Measurements from ENCODE around the gene PLPPR2. TPM values are rescaled to one million over a fixed set of nuclear protein-coding genes. Genes with fewer than 3 reads are reported as not detected.

The PLPPR2 gene
- total and polyA plus RNA-seq, 12 donors = 4.1 to 19.8 (median 10.6) TPM

- peak overlapping the region in 9 of 10 donors; percentile 41 to 80 (median 70) for H3K4me3 ChIP-seq
- H3K36me3 ChIP-seq = peaks cover 0 to 23% (median 0%) of the 10 kb centered on the region in 9 donors
- ATAC-seq = no peak
- H3K27me3 ChIP-seq = no peaks in the 10 kb centered on the region
- intact Hi-C loops (cut with DNase I) = loop anchor here in 3 of 10 donors (1.0 to 10.0 kb wide), 5 partner anchors 28 to 221 kb away; partner anchors contain the start of genes CCDC159 (in 1 of the 3), ODAD3 (in 1 of the 3), PRKCSH (in 1 of the 3) and RAB3D (in 1 of the 3)
- H3K4me1 ChIP-seq = peaks cover 3 to 44% (median 30%) of the 10 kb centered on the region in 9 donors
- no peaks in the 10 kb centered on the region for H3K9me3 ChIP-seq
- no peak for TF ChIP-seq CTCF (IDR thresholded peaks at IDR 0.05)
- no peak for DNase-seq
- 35 to 40% methylated on average over 11 of the region's 11 CpGs for WGBS, 2 donors
- peak overlapping the region in 9 of 10 donors; percentile 87 to 97 (median 95) for H3K27ac ChIP-seq
These were observed 18.7 kb downstream of the PLPPR2 start for GRCh38 chr19:11373885-11374432.

GRCh38 chr19:11374433-11375142 is 19.4 kb downstream of the PLPPR2 start, which contains the start of gene SWSAP1:
SWSAP1 (plus strand) TSS chr19:11374666; CDS start chr19:11374681, 15 bp downstream.
- H3K4me3 ChIP-seq = peak within 1 kb of the TSS; percentile 7 to 80 (median 67)
- 0 to 1% methylated on average over 44 of the region's 44 CpGs for WGBS, 2 donors
- no peaks in the 10 kb centered on the region for H3K9me3 ChIP-seq
- H3K36me3 ChIP-seq = peaks cover 0 to 17% (median 0%) of the 10 kb centered on the region in 9 donors
- peaks cover 3 to 44% (median 30%) of the 10 kb centered on the region in 9 donors for H3K4me1 ChIP-seq
- DNase-seq (peak; percentile 98 to 99), ATAC-seq (peak; percentile 96 to 97 (median 97))
- H3K27me3 ChIP-seq = no peaks in the 10 kb centered on the region
- intact Hi-C loops (cut with DNase I) = loop anchor here in 4 of 10 donors (1.0 to 10.0 kb wide), 7 partner anchors 28 to 220 kb away; partner anchors contain the start of genes CCDC159 (in 1 of the 4), ODAD3 (in 1 of the 4), PRKCSH (in 1 of the 4) and RAB3D (in 1 of the 4)
- peak within 1 kb of the TSS; percentile 87 to 97 (median 95) for H3K27ac ChIP-seq
- TF ChIP-seq CTCF (IDR thresholded peaks at IDR 0.05) = no peak

GRCh38 chr19:11375143-11375948 is 20.1 kb downstream of the PLPPR2 start:
- H3K27ac ChIP-seq = peak overlapping the region; percentile 26 to 97 (median 95)
- H3K4me1 ChIP-seq = peaks cover 3 to 50% (median 33%) of the 10 kb centered on the region in 9 donors
- H3K4me3 ChIP-seq = peak overlapping the region; percentile 7 to 80 (median 67)
- intact Hi-C loops (cut with DNase I) = loop anchor here in 3 of 10 donors (5.0 to 10.0 kb wide), 4 partner anchors 72 to 219 kb away; partner anchors contain the start of genes TSPAN16 (in 1 of the 3) and ZNF627 (in 1 of the 3)
- DNase-seq (peak; percentile 50 to 53), ATAC-seq (peak in 6 of 8 donors; percentile 2 to 21 (median 14))
- no peak for TF ChIP-seq CTCF (IDR thresholded peaks at IDR 0.05)
- H3K36me3 ChIP-seq = peaks cover 0 to 17% (median 0%) of the 10 kb centered on the region in 9 donors
- no peaks in the 10 kb centered on the region for H3K9me3 ChIP-seq
- H3K27me3 ChIP-seq = no peaks in the 10 kb centered on the region
- WGBS, 2 donors = 10 to 14% methylated on average over 27 of the region's 27 CpGs
